HG02588 (cell line): ENCODE measurements around the gene ARHGAP23.
"Not testable (repeated sequence)": the region's sequence is repeated elsewhere in the genome, so short reads cannot be mapped to it uniquely, and the experiment has no call there.

ENCODE experiments used
- ATAC-seq: cut with Tn5 transposase; IDR thresholded peaks from one replicate; pipeline ENCODE4 v1.9.1; 2021; ENCODE audit warnings: mild to moderate bottlenecking, moderate library complexity; ENCODE audit not compliant: unreplicated experiment

The ARHGAP23 gene

GRCh38 chr17:38421871-38422827 is 6.1 kb upstream of the ARHGAP23 start:
- ATAC-seq = no peak

GRCh38 chr17:38424297-38424972 is 3.8 kb upstream of the ARHGAP23 start:
- ATAC-seq = no peak

GRCh38 chr17:38425031-38425430 is 3.2 kb upstream of the ARHGAP23 start:
- no peak for ATAC-seq

- ATAC-seq = no peak
These were observed 2.5 kb upstream of the ARHGAP23 start for GRCh38 chr17:38425744-38426143.

- no peak for ATAC-seq
These were observed 1.8 kb upstream of the ARHGAP23 start for GRCh38 chr17:38426441-38426840.

- ATAC-seq = no peak
These were observed 909 bp upstream of the ARHGAP23 start for GRCh38 chr17:38427160-38427949.

GRCh38 chr17:38428643-38429371 is 543 bp downstream of the ARHGAP23 start:
- no peak for ATAC-seq

GRCh38 chr17:38429476-38430100 is 1.3 kb downstream of the ARHGAP23 start:
- ATAC-seq = no peak

GRCh38 chr17:38430316-38430715 is 2.1 kb downstream of the ARHGAP23 start:
- ATAC-seq = no peak

- no peak for ATAC-seq
These were observed 2.6 kb downstream of the ARHGAP23 start for GRCh38 chr17:38430822-38431221.

- ATAC-seq = no peak
These were observed 3.3 kb downstream of the ARHGAP23 start for GRCh38 chr17:38431346-38432145.

- no peak for ATAC-seq
These were observed 6.0 kb downstream of the ARHGAP23 start for GRCh38 chr17:38434178-38434665.

- ATAC-seq = no peak
These were observed 7.5 kb downstream of the ARHGAP23 start for GRCh38 chr17:38435795-38436194.

GRCh38 chr17:38436386-38436785 is 8.1 kb downstream of the ARHGAP23 start:
- no peak for ATAC-seq

- ATAC-seq = not testable (repeated sequence)
These were observed 9.0 kb downstream of the ARHGAP23 start for GRCh38 chr17:38437313-38437712.

- no peak for ATAC-seq
These were observed 11.2 kb downstream of the ARHGAP23 start for GRCh38 chr17:38439436-38439835.

GRCh38 chr17:38440614-38441397 is 12.5 kb downstream of the ARHGAP23 start:
- no peak for ATAC-seq

GRCh38 chr17:38441429-38442061 is 13.3 kb downstream of the ARHGAP23 start:
- ATAC-seq = no peak
